HTR-8/SVneo (cell line): ENCODE data around the gene CR2.
"Not testable (repeated sequence)": the region's sequence is repeated elsewhere in the genome, so short reads cannot be mapped to it uniquely, and the experiment has no call there.

Source experiments
- DNase-seq: peaks from one replicate; pipeline ENCODE4 v3.0.0; 2011; ENCODE audit warnings: low spot score, mixed read lengths; ENCODE audit not compliant: insufficient read length
- FAIRE-seq: peaks from 2 replicates; lab custom pipeline; 2011; peaks lifted over from hg19 to GRCh38; lab: Jason Lieb, UNC

CR2 gene

GRCh38 chr1:207454046-207454964 lies at the start of gene CR2:
TSS of gene CR2 (plus strand) at chr1:207454328. CDS start at chr1:207454419, 91 bp downstream.
- DNase-seq: no peak
- FAIRE-seq: peak; percentile 66

DNA sequence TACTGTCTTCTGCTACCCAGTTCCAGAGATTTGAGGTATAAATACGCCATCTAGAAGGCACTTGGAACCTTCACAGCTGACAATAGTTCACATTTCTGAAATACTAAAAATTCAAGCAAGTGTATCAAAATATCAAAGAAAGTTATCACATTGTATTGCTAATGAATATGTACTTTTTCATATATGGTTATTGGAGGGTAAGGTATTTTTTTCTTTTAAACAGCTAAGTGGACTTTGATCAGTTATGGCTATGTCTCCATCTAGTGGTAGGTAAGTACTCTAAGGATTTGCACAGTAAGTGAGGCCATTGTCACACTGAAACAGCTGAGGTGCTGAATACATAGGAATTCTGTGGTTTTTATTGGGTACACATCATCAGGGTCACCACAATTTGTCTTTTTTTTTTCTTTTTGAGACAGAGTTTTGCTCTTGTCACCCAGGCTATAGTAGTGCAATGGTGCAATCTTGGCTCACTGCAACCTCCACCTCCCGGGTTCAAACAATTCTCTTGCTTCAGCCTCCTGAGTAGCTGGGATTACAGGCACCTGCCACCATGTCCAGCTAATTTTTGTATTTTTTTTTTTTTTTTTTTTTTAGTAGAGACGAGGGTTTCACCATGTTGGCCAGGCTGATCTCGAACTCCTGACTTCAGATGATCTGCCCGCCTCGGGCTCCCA lies 49.1 kb upstream of the CR2 start:
- peak; percentile 67 for DNase-seq
- FAIRE-seq: no peak

GRCh38 chr1:207405814-207406213 lies 48.3 kb upstream of the CR2 start:
- DNase-seq (no peak), FAIRE-seq (no peak)

- FAIRE-seq (no peak), DNase-seq (no peak)
Observed at GRCh38 chr1:207407655-207408260, 46.4 kb upstream of the CR2 start.

DNA sequence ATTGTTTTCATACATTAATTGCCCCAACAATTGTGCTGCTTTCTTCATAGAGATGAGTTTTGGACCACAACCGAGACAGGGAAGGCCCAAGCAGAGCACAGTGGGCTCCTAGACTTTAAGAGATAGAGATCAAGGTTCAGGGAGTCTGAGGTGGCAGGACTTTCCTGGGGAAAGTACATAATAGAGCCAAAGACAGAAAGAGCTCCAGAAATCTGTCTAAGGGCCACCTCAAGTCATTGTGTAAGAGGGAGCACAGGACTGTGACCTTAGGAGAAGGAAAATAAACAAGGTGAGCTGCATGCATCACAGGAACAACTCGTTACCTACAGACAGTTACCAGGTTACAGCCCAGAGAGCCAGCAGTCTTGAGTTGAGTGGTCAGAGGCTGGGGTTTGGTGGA lies 41.3 kb upstream of the CR2 start:
- FAIRE-seq: no peak
- no peak for DNase-seq

- FAIRE-seq (no peak), DNase-seq (no peak)
Observed at GRCh38 chr1:207414606-207415108, 39.5 kb upstream of the CR2 start.

GRCh38 chr1:207417076-207417475 lies 37.1 kb upstream of the CR2 start:
- DNase-seq (no peak), FAIRE-seq (no peak)

DNA sequence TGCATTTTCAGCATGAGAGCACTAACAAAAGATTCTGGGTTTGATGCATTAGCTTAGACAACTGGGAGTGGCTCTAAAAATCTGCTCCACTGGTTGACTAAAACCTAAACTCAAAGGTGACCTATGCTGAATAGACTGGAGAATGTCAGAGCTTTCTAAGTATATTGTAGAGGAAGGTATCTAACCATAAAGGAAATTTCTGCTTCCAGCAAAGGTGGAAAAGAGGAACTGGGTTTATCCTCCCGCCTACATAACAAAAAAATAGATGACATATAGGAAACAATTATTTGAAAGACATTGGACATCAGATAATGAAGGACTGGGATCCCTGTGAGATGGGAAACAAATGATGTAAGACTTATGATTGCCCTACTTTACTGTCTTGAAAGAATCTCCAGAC lies 35.8 kb upstream of the CR2 start:
- DNase-seq (no peak), FAIRE-seq (no peak)

DNA sequence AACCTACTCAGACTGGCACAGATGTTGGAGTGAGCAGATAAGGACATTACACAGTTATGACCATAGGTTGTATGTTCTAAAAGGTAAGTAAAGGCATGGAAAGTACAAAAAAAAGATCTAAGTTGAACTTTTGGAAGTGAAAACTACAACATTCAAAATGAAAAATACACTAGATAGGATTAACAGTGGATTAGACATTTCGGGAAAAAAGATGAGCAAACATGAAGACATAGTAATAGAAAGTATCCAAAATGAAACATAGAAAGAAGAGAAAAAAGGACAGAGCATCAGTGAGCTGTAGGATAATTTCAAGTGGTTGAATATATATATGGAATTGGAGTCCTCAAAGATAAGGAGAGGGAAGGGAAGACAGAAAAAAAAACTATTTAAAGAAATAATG lies 34.0 kb upstream of the CR2 start:
- FAIRE-seq (no peak), DNase-seq (no peak)

DNA sequence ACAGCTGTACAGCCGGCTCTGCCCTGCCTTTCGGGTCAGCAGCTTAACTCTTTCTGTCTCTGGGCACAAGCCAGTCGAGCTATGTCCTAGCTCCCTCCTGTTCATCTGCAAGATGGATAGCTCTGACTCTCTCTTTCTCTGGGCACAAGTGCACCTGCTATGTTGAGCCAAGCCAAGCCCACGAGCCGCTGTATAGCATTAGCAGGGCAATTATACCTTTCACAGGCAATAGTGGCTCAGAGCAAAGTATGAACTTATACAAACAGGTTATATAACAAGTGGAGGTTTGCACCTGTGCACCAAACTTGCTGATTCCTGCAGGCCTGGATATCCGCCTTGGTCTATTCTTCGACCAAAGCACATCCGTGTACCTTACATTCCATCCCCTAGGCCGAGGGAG lies 33.0 kb upstream of the CR2 start:
- DNase-seq (no peak), FAIRE-seq (no peak)

- DNase-seq (no peak), FAIRE-seq (no peak)
Observed at GRCh38 chr1:207423560-207424292, 30.4 kb upstream of the CR2 start.

- DNase-seq (no peak), FAIRE-seq (no peak)
Observed at GRCh38 chr1:207424570-207425131, 29.5 kb upstream of the CR2 start.

DNA sequence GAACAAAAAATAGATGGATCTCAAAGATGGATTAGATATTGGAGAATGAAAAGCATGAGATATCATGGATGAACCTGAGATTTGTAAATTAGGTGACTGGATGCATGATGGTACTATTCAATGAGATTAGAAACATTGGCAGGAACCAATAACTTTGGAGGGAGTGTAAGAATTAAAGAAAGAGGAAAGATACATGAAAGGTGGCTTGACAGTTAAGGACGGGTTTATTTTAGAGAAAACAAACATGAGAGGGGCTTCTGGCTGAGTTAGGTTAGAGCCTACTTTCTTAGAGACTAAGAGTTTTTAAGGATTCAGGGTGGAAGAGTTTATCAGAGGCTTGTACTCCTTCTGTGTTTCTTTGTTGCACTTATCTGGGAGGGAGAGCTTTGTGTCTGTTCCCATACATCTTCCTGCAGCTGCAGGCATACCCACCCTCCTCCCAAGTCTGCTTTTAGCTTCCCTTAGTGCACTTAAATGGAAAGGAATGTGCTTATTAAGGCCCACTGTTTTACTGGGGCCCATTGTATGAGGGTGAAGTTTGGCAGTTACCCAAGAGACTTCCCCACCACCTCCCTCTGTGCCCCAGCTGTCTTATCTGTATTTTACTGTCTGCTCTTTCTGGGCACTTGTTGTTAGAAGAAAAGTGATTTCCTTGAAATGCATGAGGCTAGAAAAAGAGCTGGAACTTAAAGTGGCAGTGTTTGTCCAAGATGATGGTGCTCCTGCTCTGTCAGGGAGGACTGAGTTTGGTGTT lies 26.1 kb upstream of the CR2 start:
- no peak for DNase-seq
- FAIRE-seq: no peak

GRCh38 chr1:207428783-207429182 lies 25.3 kb upstream of the CR2 start:
- FAIRE-seq: no peak
- no peak for DNase-seq

GRCh38 chr1:207429963-207430362 lies 24.2 kb upstream of the CR2 start:
- DNase-seq (no peak), FAIRE-seq (no peak)

GRCh38 chr1:207430602-207431001 lies 23.5 kb upstream of the CR2 start:
- FAIRE-seq: no peak
- DNase-seq: no peak

DNA sequence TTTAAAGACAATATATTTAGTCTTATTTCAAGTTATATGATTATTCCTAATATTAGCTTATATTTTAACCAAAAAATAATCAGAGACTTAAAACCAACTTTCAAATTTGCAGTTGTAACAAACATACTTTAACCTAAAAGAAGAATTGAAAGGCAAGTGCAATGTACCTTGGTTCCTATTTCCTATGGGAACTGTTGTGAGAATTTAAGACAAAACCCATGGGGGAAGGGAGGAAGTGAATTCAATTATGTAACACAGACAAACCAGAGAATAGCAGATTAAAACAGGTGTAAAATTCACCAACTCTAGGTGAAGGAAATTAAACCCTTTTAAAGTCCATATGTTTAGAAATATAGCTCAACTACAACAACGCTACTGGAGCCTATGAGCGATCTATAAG lies 22.6 kb upstream of the CR2 start:
- FAIRE-seq (no peak), DNase-seq (no peak)

GRCh38 chr1:207433435-207433834 lies 20.7 kb upstream of the CR2 start:
- DNase-seq (no peak), FAIRE-seq (no peak)

DNA sequence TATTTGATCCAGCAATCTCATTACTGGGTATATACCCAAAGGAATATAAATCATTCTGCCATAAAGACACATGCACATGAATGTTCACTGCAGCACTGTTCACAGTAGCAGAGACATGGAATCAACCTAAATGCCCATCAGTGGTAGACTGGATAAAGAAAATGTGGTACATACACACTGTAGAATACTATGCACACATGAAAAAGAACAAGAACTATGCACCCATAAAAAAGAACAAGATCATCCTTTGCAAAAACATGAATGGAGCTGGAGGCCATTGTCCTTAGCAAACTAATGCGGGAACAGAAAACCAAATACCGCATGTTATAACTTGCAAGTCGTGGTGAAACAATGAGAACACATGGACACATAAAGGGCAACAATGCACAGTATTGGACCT lies 17.4 kb upstream of the CR2 start:
- not testable (repeated sequence) for DNase-seq, FAIRE-seq
